AG04449 (cell line): ENCODE data around the gene POLR3C.
A peak's percentile ranks its signal among the peaks of the same experiment; 100 is the strongest.

Source experiments
- CTCF ChIA-PET: fragments of 350-600 bp; formaldehyde crosslinking; extraction: SDS; loops from one replicate; lab custom pipeline; 2021; ENCODE audit warnings: antibody characterized with exemption; lab: Yijun Ruan, JAX
- POLR2A ChIA-PET: fragments of 400-600, 350-600 bp; formaldehyde crosslinking; extraction: SDS; loops from one replicate; lab custom pipeline; 2020; ENCODE audit warnings: antibody characterized with exemption, inconsistent platforms; lab: Yijun Ruan, JAX
- DNase-seq: peaks from one replicate; pipeline ENCODE4 v3.0.0-alpha.2; 2010; ENCODE audit warnings: low read depth, low spot score
- H3K4me3 ChIP-seq: 2 replicates; pipeline ENCODE4 v1.5.1; 2011; ENCODE audit warnings: low read depth, mild to moderate bottlenecking, control low read depth, low read length
- CTCF ChIP-seq: IDR thresholded peaks from one replicate; pipeline ENCODE4 v1.5.1; 2011; ENCODE audit warnings: mild to moderate bottlenecking, moderate library complexity, low read length, control low read depth, inconsistent platforms; ENCODE audit not compliant: insufficient read depth; ENCODE audit errors: missing control alignments

The POLR3C gene

GRCh38 chr1:145891143-145891542, 67.1 kb downstream of the POLR3C start:
- no peak for DNase-seq
- ChIA-PET POLR2A (interaction anchor here (0.6 to 2.6 kb wide), 8 partner anchors 17 to 73 kb away, joined by 3 to 15 read pairs (median 6); partner anchors contain the start of genes ANKRD34A, LIX1L, PIAS3 and POLR3GL), CTCF (interaction anchor here (0.7 to 16.3 kb wide), 34 partner anchors 8 to 158 kb away, joined by 3 to 469 read pairs (median 8); partner anchors contain the start of genes ANKRD34A, ITGA10, LIX1L and NUDT17)
- H3K4me3 ChIP-seq: no peak overlapping the region
- no peak for TF ChIP-seq CTCF

DNA sequence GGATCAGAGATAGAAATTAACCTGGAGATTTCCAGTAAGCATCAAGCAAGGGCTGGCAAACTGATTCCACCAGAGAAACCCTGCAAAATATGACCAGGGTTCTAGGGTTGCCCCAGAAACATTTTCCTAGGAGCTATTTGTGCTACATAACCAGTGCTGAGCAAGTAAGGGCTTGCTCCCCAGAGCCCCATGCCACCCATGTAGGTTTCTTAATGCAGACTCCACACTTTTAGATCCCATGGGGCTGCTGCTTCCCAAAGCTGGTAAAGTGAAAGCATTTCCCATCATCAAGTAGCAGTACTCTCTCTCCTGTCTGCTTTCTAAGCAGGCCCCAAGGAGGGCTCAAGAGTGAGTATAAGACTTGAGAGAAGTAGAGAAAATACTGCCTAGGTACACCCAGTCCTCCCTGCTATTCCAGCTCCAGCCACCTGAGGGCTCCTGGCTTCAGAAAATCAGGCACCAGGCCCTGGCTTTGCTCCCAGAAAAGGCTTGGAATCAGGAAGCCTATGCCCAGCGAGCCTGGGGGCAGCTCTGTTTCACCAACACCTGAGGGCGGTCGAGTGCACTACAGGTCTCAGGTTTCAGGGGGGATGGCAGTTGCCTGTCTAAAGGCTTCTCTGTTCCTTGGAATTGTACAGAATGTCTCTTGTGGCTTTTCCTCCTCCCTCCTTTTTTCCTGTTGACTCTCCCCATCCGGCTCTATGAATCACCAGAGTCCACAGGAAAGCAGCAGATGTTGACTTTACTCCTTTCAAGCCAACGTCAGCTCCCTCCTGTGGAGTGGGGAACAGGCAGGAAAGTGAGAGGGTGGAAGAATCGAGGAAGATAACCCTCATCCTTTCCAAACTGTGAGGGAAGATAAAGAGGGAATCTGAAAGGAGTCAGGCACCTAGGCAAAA, 67.8 kb downstream of the POLR3C start:
- POLR2A ChIA-PET: interaction anchor here (0.6 to 2.6 kb wide), 15 partner anchors 16 to 113 kb away, joined by 3 to 15 read pairs (median 4); partner anchors contain the start of genes ANKRD34A, LIX1L, NUDT17 and PEX11B
- peak; percentile 79 for TF ChIP-seq CTCF
- CTCF ChIA-PET: interaction anchor here (0.6 to 16.3 kb wide), 41 partner anchors 8 to 157 kb away, joined by 3 to 469 read pairs (median 6); partner anchors contain the start of genes ANKRD34A, HJV, ITGA10 and LIX1L
- peak; percentile 95 for DNase-seq
- no peak overlapping the region; the same call in 1 of the 2 replicates for H3K4me3 ChIP-seq

GRCh38 chr1:145892486-145893087, 68.6 kb downstream of the POLR3C start:
- no peak for TF ChIP-seq CTCF

DNA sequence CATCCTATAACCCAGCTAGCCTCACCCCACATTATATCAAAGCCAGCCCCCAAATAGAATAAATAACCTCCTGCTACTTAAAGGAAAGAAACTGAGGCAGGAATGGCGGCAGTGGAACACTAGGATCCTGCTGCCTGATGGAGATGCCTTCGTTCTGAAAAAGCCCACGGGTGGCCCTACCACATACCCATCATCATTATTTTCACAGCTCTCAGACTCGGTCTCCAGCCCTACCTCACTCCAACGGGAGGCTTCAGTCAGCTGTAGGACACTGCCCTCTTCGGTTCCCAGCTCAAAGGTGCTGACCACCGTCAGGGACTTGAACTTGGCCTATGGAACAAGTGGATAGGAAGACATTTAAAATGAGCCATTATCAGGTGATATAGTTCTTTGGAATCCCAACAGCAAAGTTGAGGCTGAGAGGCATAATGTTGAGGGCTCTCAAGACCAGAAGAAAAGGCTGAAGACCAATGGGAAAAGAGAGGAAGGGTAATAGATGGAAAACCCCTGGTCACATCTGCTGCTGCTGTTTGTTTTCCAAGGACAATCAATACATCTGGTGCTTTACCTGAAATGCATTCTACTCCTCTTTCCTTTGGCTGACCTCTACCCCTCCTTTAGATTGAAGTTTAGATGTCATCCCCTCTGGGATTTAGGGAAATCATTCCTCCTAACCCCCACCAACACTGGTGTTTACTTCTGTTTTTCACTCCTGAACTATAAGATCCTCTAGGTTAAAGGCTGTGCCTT, 69.5 kb downstream of the POLR3C start:
- CTCF ChIA-PET: interaction anchor here (1.2 to 16.3 kb wide), 14 partner anchors 9 to 123 kb away, joined by 3 to 469 read pairs (median 28); partner anchors contain the start of genes ITGA10, LIX1L, NUDT17 and PEX11B
- POLR2A ChIA-PET: interaction anchor here (1.9 to 2.6 kb wide), 2 partner anchors 15 to 35 kb away, joined by 13 to 15 read pairs; partner anchors contain the start of gene PIAS3
- no peak for TF ChIP-seq CTCF
- no peak for DNase-seq
- no peak overlapping the region for H3K4me3 ChIP-seq

More at GRCh38 chr1:145892486-145893087, 68.6 kb downstream of the POLR3C start:
- DNase-seq: no peak
- ChIA-PET POLR2A (interaction anchor here (0.5 to 2.6 kb wide), 11 partner anchors 15 to 103 kb away, joined by 3 to 15 read pairs (median 4); partner anchors contain the start of genes ANKRD34A, LIX1L, PIAS3 and POLR3GL), CTCF (interaction anchor here (0.7 to 16.3 kb wide), 30 partner anchors 8 to 146 kb away, joined by 3 to 469 read pairs (median 10); partner anchors contain the start of genes ANKRD34A, HJV, ITGA10 and LIX1L)
- H3K4me3 ChIP-seq: no peak overlapping the region; the same call in 1 of the 2 replicates
